22Rv1 (cell line): ENCODE measurements around the gene TNS2.
A peak's percentile ranks its signal among the peaks of the same experiment; 100 is the strongest.

Experiments used
- H3K27ac ChIP-seq: fragments of 450-650 bp; 2 replicates; pipeline ENCODE4 v1.5.1; 2017
- CTCF ChIP-seq: fragments of 450-650 bp; IDR thresholded peaks from 2 replicates; pipeline ENCODE4 v1.5.1; 2017; ENCODE audit warnings: mild to moderate bottlenecking
- ZFX ChIP-seq: fragments of 450-650 bp; IDR thresholded peaks from 2 replicates; pipeline ENCODE4 v1.6.1; 2017; ENCODE audit warnings: antibody characterized with exemption, borderline replicate concordance

The TNS2 gene

GRCh38 chr12:53060064-53060720, 10.3 kb downstream of the TNS2 start:
- TF ChIP-seq CTCF (no peak), ZFX (no peak)
- no peak overlapping the region for H3K27ac ChIP-seq

- peak overlapping the region; percentile 70 for H3K27ac ChIP-seq
- TF ChIP-seq CTCF (no peak), ZFX (no peak)
Observed at GRCh38 chr12:53060721-53061276, 10.9 kb downstream of the TNS2 start.

GRCh38 chr12:53061404-53062010, 11.6 kb downstream of the TNS2 start:
- TF ChIP-seq CTCF (peak; percentile 85), ZFX (no peak)
- H3K27ac ChIP-seq = peak overlapping the region; percentile 70

GRCh38 chr12:53062011-53062961, 12.4 kb downstream of the TNS2 start:
- TF ChIP-seq CTCF (peak; percentile 60), ZFX (no peak)
- H3K27ac ChIP-seq = peak overlapping the region; percentile 70

- TF ChIP-seq ZFX (no peak), CTCF (no peak)
- no peak overlapping the region for H3K27ac ChIP-seq
Observed at GRCh38 chr12:53062977-53063707, 13.3 kb downstream of the TNS2 start.

- TF ChIP-seq CTCF (no peak), ZFX (no peak)
- no peak overlapping the region for H3K27ac ChIP-seq
Observed at GRCh38 chr12:53063708-53064612, 14.1 kb downstream of the TNS2 start.
